Inflammatory macrophage treated with lipopolysaccharide for 1 hour (primary cell): Measurements from ENCODE around the gene PDZRN4.
"Not testable (repeated sequence)": the region's sequence is repeated elsewhere in the genome, so short reads cannot be mapped to it uniquely, and the experiment has no call there.

ENCODE experiments used
- DNase-seq, 2 donors: peaks; one replicate each; pipeline ENCODE4 v3.0.0-alpha.2; 2020 to 2022

The PDZRN4 gene

DNA sequence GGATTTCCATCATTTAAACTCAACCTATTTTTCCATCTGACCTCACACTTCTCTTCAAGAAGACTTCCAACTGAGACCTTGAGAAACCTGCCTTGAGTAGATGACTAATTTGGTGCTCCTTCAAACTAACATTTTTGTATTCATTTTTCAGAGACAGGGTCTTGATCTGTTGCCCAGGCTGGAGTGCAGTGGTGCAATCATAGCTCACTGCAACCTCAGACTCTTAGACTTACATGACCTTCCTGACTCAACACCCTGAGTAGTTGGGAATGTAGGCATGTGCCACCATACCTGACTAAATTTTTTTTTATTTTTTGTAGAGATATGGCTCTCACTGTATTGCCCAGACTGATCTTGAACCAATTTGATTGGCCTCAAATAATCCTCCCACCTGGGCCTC is 389.9 kb downstream of the PDZRN4 start:
- DNase-seq = no peak

DNA sequence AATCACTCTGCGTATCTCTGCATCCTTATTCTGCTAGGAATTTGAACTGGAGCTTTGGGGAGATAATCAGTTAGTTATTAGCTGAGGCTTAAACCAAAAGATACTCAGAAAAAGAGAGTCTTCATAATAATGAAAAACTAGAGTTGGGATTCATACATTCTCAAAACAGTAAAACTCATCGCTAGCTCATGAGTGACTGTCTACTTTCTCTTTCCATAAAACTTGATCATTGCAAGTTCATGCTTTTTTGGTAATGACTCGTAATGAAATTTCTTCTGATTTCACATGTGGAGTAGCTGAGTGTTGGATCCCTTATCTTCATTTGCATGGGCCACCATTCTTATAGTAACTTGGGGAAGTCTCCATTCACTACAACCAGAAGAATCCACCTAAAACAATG is 397.7 kb downstream of the PDZRN4 start:
- no peak for DNase-seq

DNA sequence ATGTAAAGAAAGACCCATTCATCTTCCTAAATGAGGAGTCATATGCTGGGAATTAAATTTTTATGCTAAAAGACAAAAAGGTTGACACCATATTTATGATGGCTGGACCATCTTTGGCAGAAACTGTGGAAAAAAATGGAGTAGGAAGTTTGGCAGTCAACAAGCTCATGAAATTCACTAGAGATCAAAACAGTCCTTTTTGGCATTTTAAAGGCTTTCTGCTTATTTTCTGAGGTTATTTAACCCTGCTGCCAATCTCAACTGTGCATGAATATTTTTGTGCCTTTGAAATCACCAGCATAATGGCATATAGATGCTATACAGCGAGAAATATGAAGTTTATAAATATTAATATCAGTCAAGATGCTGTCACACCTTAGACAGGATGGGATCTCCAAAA is 399.5 kb downstream of the PDZRN4 start:
- no peak for DNase-seq

DNA sequence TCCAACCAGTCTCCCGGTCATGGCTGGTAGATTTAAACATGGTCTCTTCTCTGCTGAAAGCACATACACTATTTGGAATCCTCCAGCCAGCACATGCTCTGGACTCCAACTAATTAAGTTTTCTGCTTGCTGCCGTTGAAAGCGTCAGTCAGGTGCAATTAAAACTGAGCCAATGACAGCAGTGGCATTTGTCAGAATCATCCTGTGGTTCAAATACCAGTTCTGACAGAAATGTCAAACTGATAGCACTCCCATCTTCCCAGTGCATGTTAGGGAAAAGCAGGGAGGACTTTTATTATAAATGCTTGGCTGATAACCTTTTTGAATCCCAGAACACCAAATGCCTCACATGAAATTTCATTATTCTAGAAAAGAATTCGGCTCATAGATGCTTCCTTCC is 401.8 kb downstream of the PDZRN4 start:
- no peak for DNase-seq

DNA sequence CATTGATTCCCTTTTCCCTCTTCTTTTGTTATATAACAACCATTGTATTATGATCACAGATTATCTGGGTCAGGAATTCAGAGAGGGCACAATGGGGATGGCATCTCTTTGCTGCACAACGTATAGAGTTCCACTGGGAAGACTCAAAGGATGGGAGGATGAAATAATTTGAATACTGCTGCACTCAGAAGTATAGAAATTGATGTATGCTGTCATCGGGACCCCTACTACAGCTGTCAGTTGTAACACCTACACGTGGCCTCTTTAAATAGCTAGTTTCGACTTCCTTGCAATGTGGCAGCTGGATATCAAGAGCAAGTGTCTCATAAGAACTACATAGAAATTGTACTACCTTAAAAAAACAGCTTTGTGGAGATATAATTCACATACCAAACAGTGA is 408.1 kb downstream of the PDZRN4 start:
- DNase-seq = no peak

- peak; percentile 76 to 83 for DNase-seq
These were observed 416.7 kb downstream of the PDZRN4 start for GRCh38 chr12:41604830-41605229.

GRCh38 chr12:41605545-41606305 is 417.6 kb downstream of the PDZRN4 start:
- DNase-seq = peak; percentile 66 to 83

GRCh38 chr12:41606468-41607445 is 418.6 kb downstream of the PDZRN4 start:
- DNase-seq = no peak

GRCh38 chr12:41612892-41613557 is 424.9 kb downstream of the PDZRN4 start:
- no peak for DNase-seq

DNA sequence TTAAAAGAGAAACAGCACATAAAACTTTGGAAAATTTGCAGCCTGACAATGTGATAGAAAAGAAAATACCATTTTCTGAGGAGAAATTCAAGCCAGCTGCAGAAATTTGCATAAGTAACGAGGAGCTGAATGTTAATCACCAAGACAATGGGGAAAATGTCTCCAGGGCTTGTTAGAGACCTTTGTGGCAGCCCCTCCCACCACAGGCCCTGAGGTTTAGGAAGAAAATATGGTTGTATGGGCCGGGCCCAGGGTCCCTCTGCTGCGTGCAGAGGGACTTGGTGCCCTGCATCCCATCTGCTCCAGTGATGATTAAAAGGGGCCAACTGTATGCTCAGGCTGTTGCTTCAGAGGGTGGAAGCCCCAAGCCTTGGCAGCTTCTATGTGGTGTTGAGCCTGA is 427.1 kb downstream of the PDZRN4 start:
- not testable (repeated sequence) for DNase-seq

- DNase-seq = no peak
These were observed 431.6 kb downstream of the PDZRN4 start for GRCh38 chr12:41619705-41620104.

DNA sequence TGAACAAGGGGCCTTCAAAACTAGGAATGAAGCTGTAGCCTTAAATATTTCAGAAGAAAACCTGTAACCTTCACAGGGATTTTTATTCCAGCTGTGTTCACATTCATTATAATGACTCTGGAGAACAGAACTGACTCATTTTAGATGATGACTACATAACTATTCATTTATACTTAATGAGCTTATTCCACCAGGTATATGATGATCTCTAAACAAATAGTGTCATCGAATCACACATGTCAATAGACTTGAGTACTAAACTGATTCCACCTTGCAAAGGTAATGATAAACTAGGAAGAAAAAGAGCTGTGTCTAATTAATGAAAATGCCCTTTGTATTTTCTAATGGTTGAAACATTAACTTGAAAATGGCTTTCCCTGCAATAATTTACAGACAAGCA is 433.2 kb downstream of the PDZRN4 start:
- DNase-seq = no peak
